ENCODE results near the gene GOLGA6L22. TPM values are rescaled to one million over a fixed set of nuclear protein-coding genes. Genes with fewer than 3 reads are reported as not detected.

The GOLGA6L22 gene, protein sequence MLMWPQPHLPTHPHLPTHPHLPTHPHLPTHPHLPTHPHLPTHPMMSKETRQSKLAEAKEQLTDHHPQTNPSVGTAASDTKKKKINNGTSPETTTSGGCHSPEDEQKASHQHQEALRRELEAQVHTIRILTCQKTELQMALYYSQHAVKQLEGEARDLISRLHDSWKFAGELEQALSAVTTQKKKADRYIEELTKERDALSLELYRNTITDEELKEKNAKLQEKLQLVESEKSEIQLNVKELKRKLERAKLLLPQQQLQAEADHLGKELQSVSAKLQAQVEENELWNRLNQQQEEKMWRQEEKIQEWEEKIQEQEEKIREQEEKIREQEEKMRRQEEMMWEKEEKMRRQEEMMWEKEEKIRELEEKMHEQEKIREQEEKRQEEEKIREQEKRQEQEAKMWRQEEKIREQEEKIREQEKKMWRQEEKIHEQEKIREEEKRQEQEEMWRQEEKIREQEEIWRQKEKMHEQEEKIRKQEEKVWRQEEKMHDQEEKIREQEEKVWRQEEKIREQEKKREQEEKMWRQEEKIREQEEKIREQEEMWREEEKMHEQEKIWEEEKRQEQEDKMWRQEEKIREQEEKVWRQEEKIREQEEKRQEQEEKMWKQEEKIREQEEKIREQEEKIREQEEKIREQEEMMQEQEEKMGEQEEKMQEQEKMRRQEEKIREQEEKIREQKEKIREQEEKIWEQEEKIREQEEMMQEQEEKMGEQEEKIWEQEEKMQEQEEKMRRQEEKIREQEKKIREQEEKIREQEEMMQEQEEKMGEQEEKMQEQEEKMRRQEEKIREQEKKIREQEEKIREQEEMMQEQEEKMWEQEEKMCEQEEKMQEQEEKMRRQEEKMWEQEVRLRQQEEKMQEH
- not detected in 2 replicates for total RNA-seq

DNA sequence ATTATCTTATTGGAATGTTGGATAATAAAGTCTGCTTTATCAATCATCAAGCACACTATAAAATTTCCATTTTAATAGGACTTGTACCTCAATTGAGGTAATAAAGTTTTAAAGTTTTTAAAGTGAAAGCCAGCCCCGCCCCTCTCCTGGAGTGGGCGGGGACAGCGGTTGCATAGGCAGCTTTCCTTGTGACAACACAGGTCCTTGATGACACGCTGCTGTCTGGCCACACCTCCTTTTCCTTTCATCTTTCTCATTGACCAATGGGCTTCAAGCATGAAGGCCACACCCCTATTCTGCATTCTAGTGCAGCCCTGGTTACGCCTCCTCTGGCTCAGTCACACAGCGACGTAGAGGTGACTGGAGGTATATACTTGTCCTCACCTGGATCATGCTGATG is at the start of gene GOLGA6L22:
Gene GOLGA6L22 (plus strand): TSS at position 301 of the 400 bp plus-strand sequence. CDS start 91 bp downstream, at position 392.

Measured in dermis lymphatic vessel endothelial cell (primary cell).